H1 (cell line): Measurements from ENCODE around the gene ARID5B. TPM values are rescaled to one million over a fixed set of nuclear protein-coding genes. Genes with fewer than 3 reads are reported as not detected.

Source experiments
- CTBP2 ChIP-seq: IDR thresholded peaks from 2 replicates; pipeline ENCODE4 v1.7.0; 2011; ENCODE audit warnings: borderline replicate concordance, mild to moderate bottlenecking, moderate library complexity, mixed read lengths, low read length; ENCODE audit not compliant: insufficient read depth, insufficient read length
- USF2 ChIP-seq: IDR thresholded peaks from 2 replicates; pipeline ENCODE4 v1.6.1; 2011; ENCODE audit warnings: low read length, improper control_type of control experiment
- polyA plus RNA-seq, 7 experiments: library from polyadenylated mRNA; depleted of rRNA in 3 of 7; stranded (reverse) in 5 of 7; unstranded in 2 of 7; fragments of >200 nt in 5 of 7; fragments of 200-250 nt in 2 of 7; gene quantifications; 1 replicate in 5 of 7; 2 replicates in 1 of 7; 4 replicates in 1 of 7; pipeline versions ENCODE4 v1.2.1 to v1.2.3, GENCODE V29; 2011 to 2013; ENCODE audit warnings: missing spikeins in 2 of 7, mixed read lengths in 2 of 7
- total RNA-seq: library from RNA; stranded (reverse); fragmentation: NEBNext Ultra II Directional; extraction: Animal tissue kit (Norgen Biotek cat#: 25700); gene quantifications from 2 replicates; pipeline ENCODE4 v1.2.1, GENCODE V29; 2021

The ARID5B gene
- total and polyA plus RNA-seq, 2 of the 8 experiments (the other 6 are each of a cell fraction or from before 2014, with no cell fraction given) = 0.21 to 1.1 TPM

GRCh38 chr10:62045765-62046521 lies 144.4 kb downstream of the ARID5B start (continued):
- TF ChIP-seq USF2 = no peak
- no peak for TF ChIP-seq CTBP2
- TF ChIP-seq, all 59 proteins: peak for 0
